OCI-LY1 (cell line): ENCODE data around the gene IMPA2.

Experiments
- CTCF ChIP-seq: fragments of 200-600 bp; sonication (generic), shearing (Covaris generic); IDR thresholded peaks from 2 replicates; pipeline ENCODE4 v1.5.1; 2017; ENCODE audit warnings: mild to moderate bottlenecking, antibody characterized with exemption, low read length, moderate library complexity, mixed read lengths
- EZH2 ChIP-seq: fragments of 200-600 bp; sonication (generic), shearing (Covaris generic); IDR thresholded peaks from 2 replicates; pipeline ENCODE4 v1.8.0; 2017; ENCODE audit warnings: borderline replicate concordance, mixed run types, mild to moderate bottlenecking, antibody characterized with exemption, low read length, moderate library complexity, mixed read lengths

GRCh38 chr18:11972371-11973174, 8.7 kb upstream of the IMPA2 start:
- TF ChIP-seq EZH2 (no peak), CTCF (no peak)
